Erythroblast (primary cell): ENCODE data around the gene OSBP2.

Experiments used
- GATA1 ChIP-seq: IDR thresholded peaks from 2 replicates; pipeline ENCODE4 v1.6.1; 2011; ENCODE audit warnings: low read depth, mild to moderate bottlenecking, control low read depth, low read length, moderate library complexity
- POLR2A ChIP-seq: IDR thresholded peaks from 2 replicates; pipeline ENCODE4 v1.6.1; 2011; ENCODE audit warnings: mild to moderate bottlenecking, low read length

- no peak for TF ChIP-seq POLR2A
- TF ChIP-seq GATA1: no peak
Measured at GRCh38 chr22:30882184-30882717, 187.6 kb downstream of the OSBP2 start.
